Transverse colon (tissue), 4 donors: ENCODE measurements around the gene MYLK.
"Not testable (repeated sequence)": the region's sequence is repeated elsewhere in the genome, so short reads cannot be mapped to it uniquely, and the experiment has no call there.

ENCODE experiments used
- POLR2AphosphoS5 ChIP-seq, 3 donors: sonication (generic); formaldehyde crosslinking; IDR thresholded peaks; one replicate each; pipeline ENCODE4 v1.6.1; 2016; ENCODE audit warnings: antibody characterized with exemption in 3 of 3
- TF ChIP-seq, protein P1 (sequence below), 5 experiments: fragments of 200-600 bp in 3 of 5; fragments of 450-650 bp in 2 of 5; sonication (generic) in 3 of 5; IDR thresholded peaks; 1 replicate in 2 of 5; 2 replicates in 3 of 5; pipeline ENCODE4 v1.5.1; 2016 to 2017; ENCODE audit warnings: antibody characterized with exemption in 5 of 5, inconsistent platforms in 3 of 5, mild to moderate bottlenecking in 2 of 5, moderate library complexity in 1 of 5

DNA sequence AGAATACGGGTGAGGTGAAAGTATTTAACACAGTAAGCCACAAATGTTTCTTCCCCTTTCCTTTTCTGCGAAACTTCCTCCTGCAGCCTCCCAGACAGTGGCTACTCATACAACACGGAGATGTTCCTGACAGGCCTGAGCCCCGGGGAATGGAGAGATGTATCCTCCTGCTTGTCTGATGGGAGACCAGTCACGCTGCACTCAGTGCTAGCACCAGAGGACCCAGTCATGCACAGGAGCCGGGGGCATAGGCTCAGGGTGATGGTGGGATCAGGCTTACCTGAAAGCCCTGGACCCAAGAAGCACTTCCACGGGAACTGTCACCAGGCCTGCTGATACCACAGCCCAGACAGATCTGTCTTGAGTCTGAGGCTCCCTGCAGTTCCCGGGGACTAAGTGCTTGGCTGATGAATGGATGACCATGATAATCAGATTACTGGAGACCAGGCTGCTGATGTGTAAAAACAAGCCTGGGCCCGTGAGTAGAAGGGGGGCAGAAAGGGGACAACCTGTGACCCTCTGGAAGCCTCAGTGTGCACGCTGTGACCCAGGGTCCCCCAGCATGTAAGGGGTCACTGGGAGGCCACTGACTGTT, 162.9 kb downstream of the MYLK start:
- TF ChIP-seq, protein P1, sequence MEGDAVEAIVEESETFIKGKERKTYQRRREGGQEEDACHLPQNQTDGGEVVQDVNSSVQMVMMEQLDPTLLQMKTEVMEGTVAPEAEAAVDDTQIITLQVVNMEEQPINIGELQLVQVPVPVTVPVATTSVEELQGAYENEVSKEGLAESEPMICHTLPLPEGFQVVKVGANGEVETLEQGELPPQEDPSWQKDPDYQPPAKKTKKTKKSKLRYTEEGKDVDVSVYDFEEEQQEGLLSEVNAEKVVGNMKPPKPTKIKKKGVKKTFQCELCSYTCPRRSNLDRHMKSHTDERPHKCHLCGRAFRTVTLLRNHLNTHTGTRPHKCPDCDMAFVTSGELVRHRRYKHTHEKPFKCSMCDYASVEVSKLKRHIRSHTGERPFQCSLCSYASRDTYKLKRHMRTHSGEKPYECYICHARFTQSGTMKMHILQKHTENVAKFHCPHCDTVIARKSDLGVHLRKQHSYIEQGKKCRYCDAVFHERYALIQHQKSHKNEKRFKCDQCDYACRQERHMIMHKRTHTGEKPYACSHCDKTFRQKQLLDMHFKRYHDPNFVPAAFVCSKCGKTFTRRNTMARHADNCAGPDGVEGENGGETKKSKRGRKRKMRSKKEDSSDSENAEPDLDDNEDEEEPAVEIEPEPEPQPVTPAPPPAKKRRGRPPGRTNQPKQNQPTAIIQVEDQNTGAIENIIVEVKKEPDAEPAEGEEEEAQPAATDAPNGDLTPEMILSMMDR (IDR thresholded peaks at IDR 0.05): not testable (repeated sequence)
- not testable (repeated sequence) for TF ChIP-seq POLR2AphosphoS5 (IDR thresholded peaks at IDR 0.05)
